HEK293T (cell line): Measurements from ENCODE around the gene DHH.

Experiments
- BHLHE40 ChIP-seq: fragments of 450-650 bp; IDR thresholded peaks from 2 replicates; pipeline ENCODE4 v1.6.1; 2016; ENCODE audit warnings: mild to moderate bottlenecking, moderate library complexity, borderline replicate concordance
- CTBP1 ChIP-seq: fragments of 450-650 bp; IDR thresholded peaks from 2 replicates; pipeline ENCODE4 v1.6.1; 2016; ENCODE audit warnings: borderline replicate concordance
- ELF4 ChIP-seq: fragments of 450-650 bp; IDR thresholded peaks from 2 replicates; pipeline ENCODE4 v1.6.1; 2017; ENCODE audit warnings: antibody characterized with exemption
- FOXA1 ChIP-seq: fragments of 450-650 bp; IDR thresholded peaks from 2 replicates; pipeline ENCODE4 v1.6.1; 2016; ENCODE audit warnings: mild to moderate bottlenecking
- FOXK2 ChIP-seq: fragments of 450-650 bp; IDR thresholded peaks from 2 replicates; pipeline ENCODE4 v1.6.1; 2016; ENCODE audit warnings: mild to moderate bottlenecking
- FOXM1 ChIP-seq: fragments of 450-650 bp; IDR thresholded peaks from 2 replicates; pipeline ENCODE4 v1.6.1; 2017; ENCODE audit warnings: mild to moderate bottlenecking, borderline replicate concordance
- HDGF ChIP-seq: fragments of 450-650 bp; IDR thresholded peaks from 2 replicates; pipeline ENCODE4 v1.6.1; 2017; ENCODE audit warnings: antibody characterized with exemption, borderline replicate concordance
- L3MBTL2 ChIP-seq: fragments of 450-650 bp; conservative IDR thresholded peaks from 2 replicates; pipeline ENCODE4 v1.6.1; 2016; ENCODE audit warnings: mild to moderate bottlenecking
- PKNOX1 ChIP-seq: fragments of 450-650 bp; IDR thresholded peaks from 2 replicates; pipeline ENCODE4 v1.6.1; 2016
- SP1 ChIP-seq: fragments of 450-650 bp; IDR thresholded peaks from 2 replicates; pipeline ENCODE4 v1.6.1; 2017
- SUZ12 ChIP-seq: fragments of 450-650 bp; IDR thresholded peaks from 2 replicates; pipeline ENCODE4 v1.6.1; 2016; ENCODE audit warnings: mild to moderate bottlenecking
- TARDBP ChIP-seq: fragments of 450-650 bp; IDR thresholded peaks from 2 replicates; pipeline ENCODE4 v1.6.1; 2016
- ZNF384 ChIP-seq: fragments of 450-650 bp; IDR thresholded peaks from 2 replicates; pipeline ENCODE4 v1.6.1; 2016

DNA sequence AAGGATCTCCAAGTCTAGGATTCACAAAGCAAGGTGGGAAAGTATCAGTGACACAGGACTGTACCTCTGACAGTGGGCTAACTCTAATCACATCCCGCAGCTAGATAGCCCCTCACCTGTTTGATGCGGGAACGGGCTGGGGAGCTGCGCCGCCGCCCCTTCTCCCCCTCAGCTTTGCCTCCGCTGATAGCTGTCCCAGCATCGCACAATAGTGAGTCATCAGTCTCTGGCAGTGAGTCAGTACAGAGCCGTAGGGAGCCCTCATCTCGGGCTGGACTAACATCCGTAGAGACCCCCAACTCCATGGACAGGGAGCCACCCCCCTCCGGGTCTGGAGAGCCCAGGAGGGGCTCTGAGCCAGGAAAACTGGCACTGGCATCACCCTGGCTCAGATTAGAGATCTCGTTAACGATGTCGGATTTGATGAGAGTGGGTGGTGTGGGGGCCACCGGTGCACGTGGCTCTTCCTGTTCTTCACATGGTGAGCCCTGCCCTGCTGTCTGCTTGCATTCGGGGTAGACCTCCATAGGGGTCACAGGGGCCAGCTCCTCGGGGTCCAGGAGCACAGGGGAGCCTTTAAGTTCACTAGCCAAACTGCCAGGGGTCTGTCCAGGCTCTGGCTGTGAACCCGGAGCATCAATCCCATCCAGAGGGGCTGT lies 44.9 kb downstream of the DHH start:
- TF ChIP-seq FOXM1 (no peak), FOXA1 (no peak), BHLHE40 (no peak), ZNF384 (no peak), PKNOX1 (no peak), ELF4 (no peak), SUZ12 (no peak), SP1 (no peak), TARDBP (no peak), HDGF (no peak), CTBP1 (no peak), FOXK2 (no peak), L3MBTL2 (no peak)
